MM.1S (cell line): ENCODE measurements around the gene LRRC4B.

ENCODE experiments used
- DNase-seq: peaks from one replicate; pipeline ENCODE4 v3.0.0-alpha.2; 2015
- H2AFZ ChIP-seq: fragments of 300-600 bp; sonication (generic); 2 replicates; pipeline ENCODE4 v1.6.0; 2016; ENCODE audit warnings: antibody characterized with exemption, low read length
- H3F3A ChIP-seq: fragments of 300-600 bp; sonication (generic); 2 replicates; pipeline ENCODE4 v1.6.1; 2016; ENCODE audit warnings: mild to moderate bottlenecking, antibody characterized with exemption, low read length, moderate library complexity, mixed read lengths; ENCODE audit not compliant: insufficient read depth
- H3K27ac ChIP-seq: fragments of 300-600 bp; sonication (generic); 2 replicates; pipeline ENCODE4 v1.5.1; 2016; ENCODE audit warnings: mild to moderate bottlenecking, low read length
- H3K27me3 ChIP-seq: fragments of 300-600 bp; sonication (generic); replicated peaks from 2 replicates; pipeline ENCODE4 v1.6.0; 2016; ENCODE audit warnings: low read length; ENCODE audit not compliant: insufficient read depth
- H3K36me3 ChIP-seq: fragments of 300-600 bp; sonication (generic); replicated peaks from 2 replicates; pipeline ENCODE4 v1.6.1; 2016; ENCODE audit warnings: mild to moderate bottlenecking, low read length, mixed read lengths; ENCODE audit not compliant: insufficient read depth
- H3K4me1 ChIP-seq: fragments of 300-600 bp; sonication (generic); 2 replicates; pipeline ENCODE4 v1.6.1; 2016; ENCODE audit warnings: low read length, mixed read lengths
- H3K4me2 ChIP-seq: fragments of 300-600 bp; sonication (generic); 2 replicates; pipeline ENCODE4 v1.6.0; 2016; ENCODE audit warnings: low read depth, low read length
- H3K4me3 ChIP-seq: fragments of 300-600 bp; sonication (generic); 2 replicates; pipeline ENCODE4 v1.5.1; 2016; ENCODE audit warnings: low read length, mixed read lengths
- H3K79me2 ChIP-seq: fragments of 300-600 bp; sonication (generic); 2 replicates; pipeline ENCODE4 v1.6.1; 2016; ENCODE audit warnings: mixed run types, low read length, mixed read lengths
- H3K9ac ChIP-seq: fragments of 300-600 bp; sonication (generic); 2 replicates; pipeline ENCODE4 v1.6.1; 2016; ENCODE audit warnings: low read length, mixed read lengths
- H3K9me2 ChIP-seq: fragments of 300-600 bp; sonication (generic); replicated peaks from 2 replicates; pipeline ENCODE4 v1.6.1; 2016; ENCODE audit warnings: mild to moderate bottlenecking, low read length, mixed read lengths; ENCODE audit not compliant: insufficient read depth
- H3K9me3 ChIP-seq: fragments of 300-600 bp; sonication (generic); replicated peaks from 2 replicates; pipeline ENCODE4 v1.6.1; 2016; ENCODE audit warnings: mild to moderate bottlenecking, low read length, mixed read lengths; ENCODE audit not compliant: insufficient read depth
- H4K20me1 ChIP-seq: fragments of 300-600 bp; sonication (generic); 2 replicates; pipeline ENCODE4 v1.6.1; 2016; ENCODE audit warnings: mild to moderate bottlenecking, low read length, moderate library complexity, mixed read lengths; ENCODE audit not compliant: insufficient read depth
- CTCF ChIP-seq: fragments of 300-600 bp; sonication (generic); IDR thresholded peaks from 2 replicates; pipeline ENCODE4 v1.5.1; 2016; ENCODE audit warnings: antibody characterized with exemption, low read length, mixed read lengths
- EZH2 ChIP-seq: fragments of 300-600 bp; sonication (generic); optimal IDR thresholded peaks from 2 replicates; pipeline ENCODE3; 2017; ENCODE audit warnings: low read depth, mild to moderate bottlenecking, antibody characterized with exemption, low read length, mixed read lengths
- EZH2phosphoT487 ChIP-seq: fragments of 300-600 bp; sonication (generic); IDR thresholded peaks from 2 replicates; pipeline ENCODE4 v1.6.1; 2018; ENCODE audit warnings: antibody characterized with exemption, low read length

LRRC4B gene

GRCh38 chr19:50512999-50513745 is 55.1 kb downstream of the LRRC4B start:
- no peak overlapping the region for H2AFZ ChIP-seq
- H3F3A ChIP-seq: no peaks in the 10 kb centered on the region
- H3K9me3 ChIP-seq: no peaks in the 10 kb centered on the region
- DNase-seq: no peak
- no peaks in the 10 kb centered on the region for H4K20me1 ChIP-seq
- H3K9ac ChIP-seq: no peak overlapping the region
- H3K27me3 ChIP-seq: no peaks in the 10 kb centered on the region
- TF ChIP-seq CTCF (no peak), EZH2phosphoT487 (no peak), EZH2 (no peak)
- 0 out of 2 replicates have a peak, but pooled peaks cover 4% of the 10 kb centered on the region for H3K4me1 ChIP-seq
- H3K4me3 ChIP-seq: no peak overlapping the region
- no peaks in the 10 kb centered on the region for H3K79me2 ChIP-seq
- no peaks in the 10 kb centered on the region for H3K36me3 ChIP-seq
- H3K27ac ChIP-seq: no peak overlapping the region
- no peak overlapping the region for H3K4me2 ChIP-seq
- H3K9me2 ChIP-seq: no peaks in the 10 kb centered on the region

- H3F3A ChIP-seq: no peaks in the 10 kb centered on the region
- 0 out of 2 replicates have a peak, but pooled peaks cover 4% of the 10 kb centered on the region for H3K4me1 ChIP-seq
- no peaks in the 10 kb centered on the region for H3K36me3 ChIP-seq
- DNase-seq: no peak
- H3K27ac ChIP-seq: no peak overlapping the region
- H3K4me2 ChIP-seq: peak overlapping the region; percentile 56; the same call in 1 of the 2 replicates
- no peaks in the 10 kb centered on the region for H3K9me2 ChIP-seq
- no peak overlapping the region for H3K9ac ChIP-seq
- H4K20me1 ChIP-seq: no peaks in the 10 kb centered on the region
- no peaks in the 10 kb centered on the region for H3K79me2 ChIP-seq
- no peaks in the 10 kb centered on the region for H3K27me3 ChIP-seq
- TF ChIP-seq CTCF: no peak
- TF ChIP-seq EZH2phosphoT487: no peak
- no peak for TF ChIP-seq EZH2
- peak overlapping the region; percentile 88; the same call in 1 of the 2 replicates for H2AFZ ChIP-seq
- H3K9me3 ChIP-seq: no peaks in the 10 kb centered on the region
- no peak overlapping the region for H3K4me3 ChIP-seq
Measured at GRCh38 chr19:50512112-50512998, 55.9 kb downstream of the LRRC4B start.

- Histone ChIP-seq H3F3A (no peaks in the 10 kb centered on the region), H3K27ac (peak within 1 kb of the TSS; percentile 15; the same call in 1 of the 2 replicates), H3K36me3 (no peaks in the 10 kb centered on the region), H3K4me2 (peak within 1 kb of the TSS; percentile 87), H3K9me3 (no peaks in the 10 kb centered on the region), H3K27me3 (no peaks in the 10 kb centered on the region), H3K9ac (peak within 1 kb of the TSS; percentile 63), H3K4me3 (peak within 1 kb of the TSS; percentile 84), H4K20me1 (no peaks in the 10 kb centered on the region), H3K79me2 (no peaks in the 10 kb centered on the region), H3K9me2 (no peaks in the 10 kb centered on the region), H2AFZ (peak within 1 kb of the TSS; percentile 88), H3K4me1 (0 out of 2 replicates have a peak, but pooled peaks cover 4% of the 10 kb centered on the region)
- no peak for TF ChIP-seq CTCF
- no peak for TF ChIP-seq EZH2phosphoT487
- TF ChIP-seq EZH2: no peak
- peak; percentile 99 for DNase-seq
Measured at GRCh38 chr19:50511069-50511822, 57.0 kb downstream of the LRRC4B start, which contains the start of gene JOSD2. JOSD2 (minus strand) TSS chr19:50511191; CDS start chr19:50510431, 760 bp downstream.
